Occipital lobe (tissue), 2 donors: ENCODE data around the gene MTCP1. TPM values are rescaled to one million over a fixed set of nuclear protein-coding genes. Genes with fewer than 3 reads are reported as not detected.

ENCODE experiments used
- DNase-seq: peaks from one replicate; lab custom pipeline; 2025; lab: John Stamatoyannopoulos, UW
- total RNA-seq: library from RNA; depleted of rRNA; stranded (reverse); fragments of >200 nt; gene quantifications from one replicate; pipeline ENCODE4 v1.2.3, GENCODE V29; 2014

The MTCP1 gene, protein sequence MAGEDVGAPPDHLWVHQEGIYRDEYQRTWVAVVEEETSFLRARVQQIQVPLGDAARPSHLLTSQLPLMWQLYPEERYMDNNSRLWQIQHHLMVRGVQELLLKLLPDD
- total RNA-seq: 3.6 TPM

DNA sequence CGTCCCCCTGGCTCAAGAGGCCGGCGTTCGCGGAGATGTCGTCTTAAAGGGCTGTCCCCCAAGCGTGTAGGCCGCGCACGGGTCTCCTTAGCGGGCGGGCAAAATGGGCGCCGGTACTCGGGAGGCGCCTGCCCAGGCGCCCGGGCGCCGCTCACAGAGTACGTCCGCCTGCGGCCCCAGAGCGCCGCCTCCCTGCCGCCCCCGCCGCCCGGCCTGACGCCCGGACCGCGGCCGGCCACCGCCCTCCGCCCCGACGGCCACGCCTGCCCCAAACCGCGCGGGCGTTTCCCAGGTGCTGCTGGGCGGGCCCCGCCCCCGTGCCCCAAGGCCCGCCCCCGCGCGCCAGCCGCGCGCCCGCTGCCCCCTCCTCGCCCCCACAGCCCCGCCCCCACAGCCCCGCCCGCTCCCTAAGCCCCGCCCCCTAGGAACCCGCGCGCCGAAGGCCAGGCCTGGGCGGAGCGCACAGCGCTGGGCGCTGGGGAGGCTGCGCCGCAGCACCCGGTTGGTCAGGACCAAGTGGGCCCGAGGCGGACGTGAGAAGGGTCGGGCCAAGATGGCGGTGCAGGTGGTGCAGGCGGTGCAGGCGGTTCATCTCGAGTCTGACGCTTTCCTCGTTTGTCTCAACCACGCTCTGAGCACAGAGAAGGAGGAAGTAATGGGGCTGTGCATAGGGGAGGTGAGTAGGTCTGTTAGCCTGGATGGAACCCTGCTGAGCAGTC is at the start of gene MTCP1, which contains the start of the genes BRCC3 and CMC4:
Gene MTCP1 (minus strand): TSS at position 162 of the 719 bp plus-strand sequence. CDS start 5,126 bp downstream, outside the sequence.
Gene BRCC3 (plus strand): TSS at position 534 of the 719 bp plus-strand sequence. CDS start 20 bp downstream, at position 554.
Gene CMC4 (minus strand): TSS at position 162 of the 719 bp plus-strand sequence. CDS start 7,113 bp downstream, outside the sequence.
- DNase-seq: peak; percentile 75

GRCh38 chrX:155115174-155115819 is 44.4 kb upstream of the MTCP1 start:
- no peak for DNase-seq

DNA sequence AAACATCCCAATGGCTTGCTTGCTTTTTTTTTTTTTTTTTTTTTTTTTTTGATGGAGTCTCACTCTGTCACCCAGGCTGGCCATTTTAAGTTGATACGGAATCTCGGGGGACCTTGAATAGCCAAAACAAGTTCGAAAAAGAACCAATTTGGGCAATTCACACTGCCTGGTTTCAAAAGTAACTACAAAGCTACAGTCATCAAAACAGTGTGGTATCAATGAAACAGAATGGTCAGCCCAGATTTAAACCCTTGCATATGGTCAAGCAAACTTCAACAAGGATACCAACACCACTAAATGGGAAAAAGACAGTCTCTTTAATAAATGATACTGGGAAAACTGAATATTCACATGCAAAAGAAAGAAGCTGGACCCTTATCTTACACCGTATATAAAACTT is 42.2 kb upstream of the MTCP1 start:
- DNase-seq: no peak

DNA sequence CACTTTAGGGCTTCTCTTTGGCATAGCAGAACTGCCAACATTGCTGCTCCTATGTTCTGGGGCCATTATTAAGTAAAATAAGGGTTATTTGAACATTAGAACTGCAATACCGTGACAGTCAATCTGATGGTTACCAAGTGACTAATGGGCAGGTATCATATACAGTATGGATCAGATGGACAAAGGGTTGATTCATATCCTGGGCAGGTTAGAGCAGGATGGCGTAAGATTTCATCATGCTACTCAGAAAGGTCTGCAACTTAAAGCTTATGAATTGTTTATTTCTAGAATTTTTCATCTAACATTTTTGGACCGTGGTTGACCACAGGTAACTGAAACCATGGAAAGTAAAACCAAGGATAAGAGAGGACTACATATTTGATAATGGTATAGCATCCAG is 41.2 kb upstream of the MTCP1 start:
- DNase-seq: no peak

- DNase-seq: no peak
Measured at GRCh38 chrX:155108427-155108826, 37.5 kb upstream of the MTCP1 start.

DNA sequence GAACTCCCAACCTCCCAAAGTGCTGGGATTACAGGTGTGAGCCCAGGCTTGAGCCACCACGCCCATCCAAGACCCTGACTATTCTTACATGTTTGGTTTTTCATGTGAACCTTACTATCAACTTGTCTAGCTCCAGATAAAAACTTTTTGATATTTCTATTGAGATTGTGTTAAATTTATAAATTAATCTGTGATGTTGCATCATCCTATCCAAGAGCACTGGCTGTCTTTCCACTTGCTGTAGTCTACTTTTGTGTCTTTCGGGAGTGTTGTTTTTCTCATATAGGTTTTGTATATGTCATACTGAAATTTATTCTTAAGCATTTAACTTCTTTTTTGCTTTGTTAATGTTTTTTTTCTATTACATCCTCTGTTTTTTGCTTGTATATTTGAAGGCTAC is 35.0 kb upstream of the MTCP1 start:
- no peak for DNase-seq

- no peak for DNase-seq
Measured at GRCh38 chrX:155094468-155095061, 23.6 kb upstream of the MTCP1 start.

- DNase-seq: no peak
Measured at GRCh38 chrX:155086961-155087735, 16.2 kb upstream of the MTCP1 start.

DNA sequence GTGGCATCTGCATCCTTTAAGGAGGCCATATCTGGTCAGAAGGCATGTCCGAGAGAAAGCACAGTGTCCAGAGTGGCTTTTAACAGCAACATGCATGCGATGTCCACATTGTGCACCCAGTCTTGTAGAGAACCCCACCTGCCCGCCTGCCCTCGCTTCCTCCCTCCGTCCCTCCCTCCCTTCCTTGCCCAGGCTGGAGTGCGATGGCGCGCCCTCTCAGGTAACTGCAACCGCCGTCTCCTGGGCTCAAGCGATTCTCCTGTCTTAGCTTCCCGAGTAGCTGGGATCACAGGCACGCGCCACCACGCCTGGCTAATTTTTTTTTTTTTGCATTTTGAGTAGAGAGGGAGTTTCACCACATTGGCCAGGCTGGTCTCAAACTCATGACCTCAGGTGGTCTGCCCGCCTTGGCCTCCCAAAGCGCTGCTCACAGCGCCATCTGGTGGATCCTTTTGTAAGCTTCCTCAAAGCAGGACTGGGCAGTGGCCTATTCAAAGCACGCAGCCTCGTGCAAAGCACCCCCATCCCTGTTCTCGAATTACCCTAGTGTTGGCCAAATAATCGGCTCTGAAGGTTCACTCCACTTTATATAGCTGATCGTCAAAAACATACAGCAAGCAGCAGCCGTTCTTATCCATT is 15.4 kb upstream of the MTCP1 start:
- no peak for DNase-seq

GRCh38 chrX:155071694-155072280 is 851 bp upstream of the MTCP1 start:
- no peak for DNase-seq

GRCh38 chrX:155070663-155070974 is 317 bp downstream of the MTCP1 start:
- no peak for DNase-seq

- DNase-seq: no peak
Measured at GRCh38 chrX:155070038-155070437, 898 bp downstream of the MTCP1 start.

DNA sequence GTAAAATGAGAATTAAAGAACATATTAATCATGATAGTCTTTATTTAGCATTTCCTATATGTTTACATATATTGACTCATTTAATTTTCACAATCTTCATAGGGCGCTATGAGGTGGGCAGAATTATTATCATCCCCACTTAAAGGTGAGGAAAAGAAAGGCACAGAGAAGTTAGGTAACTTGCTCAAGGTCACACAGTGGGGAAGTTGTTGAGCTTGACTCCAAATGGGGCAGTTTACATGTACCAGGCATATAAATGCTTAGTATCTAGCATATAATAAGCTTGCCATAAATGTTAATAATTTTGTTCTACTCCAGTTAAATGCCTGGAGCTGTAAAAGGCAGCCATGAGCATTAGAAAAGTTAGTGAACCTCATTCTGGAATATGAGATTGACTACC is 1.5 kb downstream of the MTCP1 start:
- DNase-seq: no peak

DNA sequence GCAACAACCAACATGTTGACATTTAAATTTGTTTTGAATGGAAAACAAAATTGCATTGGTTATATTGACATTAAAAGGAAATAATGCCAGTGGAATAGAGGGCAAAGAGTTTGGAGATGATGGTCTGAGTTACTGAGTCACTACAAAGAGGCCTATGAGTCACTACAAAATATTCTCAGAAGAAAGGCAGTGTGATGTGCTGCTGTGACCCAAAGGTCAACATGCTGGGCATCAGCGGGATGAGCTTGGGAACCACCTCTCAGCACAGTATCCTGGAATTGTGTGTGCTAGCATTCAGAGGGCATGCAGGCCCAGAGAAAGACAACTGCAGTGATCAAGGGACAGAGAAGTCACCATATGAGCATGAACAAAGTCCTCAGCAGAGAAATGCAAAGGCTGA is 2.8 kb downstream of the MTCP1 start:
- no peak for DNase-seq

DNA sequence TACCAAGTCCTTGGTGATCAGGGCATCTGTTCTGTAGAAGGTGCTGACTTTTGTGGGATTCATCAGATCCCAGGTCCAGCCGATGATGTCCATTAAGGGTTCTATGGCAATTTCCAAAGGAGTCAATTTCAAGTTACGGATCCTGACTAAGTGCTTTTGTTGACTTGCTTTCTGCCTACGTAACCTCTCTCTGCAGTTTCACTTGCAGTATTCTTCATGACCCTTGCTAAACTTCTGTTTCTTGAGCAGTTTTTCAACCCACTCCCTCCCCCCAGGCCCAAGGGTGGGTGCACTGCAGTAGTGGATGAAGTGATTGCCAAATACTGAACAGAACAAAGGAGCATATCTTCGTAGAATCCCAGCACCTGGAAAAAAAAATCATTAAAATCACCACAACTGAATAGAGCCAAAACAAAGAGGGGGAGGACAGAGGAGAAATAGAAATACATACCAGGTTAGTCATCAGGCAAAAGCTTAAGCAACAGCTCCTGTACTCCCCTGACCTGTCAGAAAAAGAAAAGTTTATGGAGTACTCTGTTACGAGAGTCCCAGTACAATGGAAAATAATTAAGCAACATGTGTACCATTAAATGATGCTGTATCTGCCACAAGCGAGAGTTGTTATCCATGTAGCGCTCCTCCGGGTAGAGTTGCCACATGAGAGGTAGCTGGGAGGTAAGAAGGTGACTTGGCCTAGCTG is 5.8 kb downstream of the MTCP1 start:
- no peak for DNase-seq

- no peak for DNase-seq
Measured at GRCh38 chrX:155061760-155062159, 9.2 kb downstream of the MTCP1 start.

DNA sequence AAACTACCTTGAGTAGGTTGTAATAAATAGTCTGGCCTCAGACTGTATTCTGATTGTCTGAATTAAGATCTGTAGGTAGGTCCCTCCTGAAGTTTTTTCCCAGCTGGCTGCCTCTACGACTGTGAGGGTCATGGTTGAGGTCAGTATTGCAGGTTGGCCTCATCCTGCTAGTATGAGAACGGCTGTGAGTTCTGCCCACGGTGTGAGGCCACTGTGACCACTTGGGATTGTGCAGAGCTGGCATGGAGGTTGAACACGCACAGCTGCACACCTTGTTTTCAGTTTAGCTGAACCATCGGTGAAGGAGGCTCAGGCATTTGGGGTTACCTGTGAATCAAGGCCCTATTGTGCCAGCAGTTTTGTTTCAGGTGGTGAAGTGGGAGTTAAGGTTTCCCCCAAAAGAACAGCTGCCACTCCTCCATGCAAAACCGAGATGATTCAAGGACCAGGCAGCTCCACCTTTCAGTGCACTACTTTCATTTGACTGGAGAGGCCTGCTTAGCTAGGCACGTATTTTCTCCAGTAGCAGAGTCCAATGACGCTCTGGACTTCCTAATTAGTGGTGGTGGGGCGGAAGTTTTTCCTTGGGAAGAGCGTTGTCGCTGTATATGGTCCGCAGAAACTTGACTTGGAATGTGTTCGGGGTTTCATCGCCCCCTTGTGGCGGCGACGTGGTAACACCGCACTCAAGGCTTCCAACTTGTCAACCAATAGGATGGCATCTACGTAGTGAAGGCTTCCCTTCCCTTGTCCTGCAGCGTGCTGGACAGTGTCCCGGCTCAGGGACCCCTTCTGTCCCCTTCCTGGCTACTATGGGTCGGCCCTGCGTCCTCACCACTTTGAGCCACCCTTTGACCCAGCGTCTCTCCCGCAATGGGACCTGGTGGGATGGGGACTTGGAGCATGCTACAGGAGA is 13.8 kb downstream of the MTCP1 start:
- DNase-seq: no peak

- DNase-seq: no peak
Measured at GRCh38 chrX:155056471-155056870, 14.5 kb downstream of the MTCP1 start.

GRCh38 chrX:155055494-155055893 is 15.4 kb downstream of the MTCP1 start:
- no peak for DNase-seq
